ENCODE data around the gene TSPAN9.

Gene TSPAN9

DNA sequence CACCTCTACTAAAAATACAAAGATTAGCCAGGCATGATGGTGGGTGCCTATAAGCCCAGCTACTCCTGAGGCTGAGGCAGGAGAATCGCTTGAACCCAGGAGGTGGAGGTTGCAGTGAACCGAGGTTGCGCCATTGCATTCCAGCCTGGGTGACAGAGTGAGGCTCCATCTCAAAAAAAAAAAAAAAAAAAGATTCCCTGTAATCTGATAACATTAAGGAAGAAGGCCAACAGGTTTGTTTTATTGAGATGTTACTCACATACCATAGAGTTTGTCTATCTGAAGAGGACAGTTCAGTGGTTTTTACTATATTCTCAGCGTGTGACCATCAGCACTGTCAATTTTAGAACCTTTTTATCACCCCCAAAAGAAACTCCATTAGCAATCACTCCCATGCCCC, 37.5 kb downstream of the TSPAN9 start:
- DNase-seq (ENCODE audit: low spot score) = no peak
- TF ChIP-seq, protein P1, sequence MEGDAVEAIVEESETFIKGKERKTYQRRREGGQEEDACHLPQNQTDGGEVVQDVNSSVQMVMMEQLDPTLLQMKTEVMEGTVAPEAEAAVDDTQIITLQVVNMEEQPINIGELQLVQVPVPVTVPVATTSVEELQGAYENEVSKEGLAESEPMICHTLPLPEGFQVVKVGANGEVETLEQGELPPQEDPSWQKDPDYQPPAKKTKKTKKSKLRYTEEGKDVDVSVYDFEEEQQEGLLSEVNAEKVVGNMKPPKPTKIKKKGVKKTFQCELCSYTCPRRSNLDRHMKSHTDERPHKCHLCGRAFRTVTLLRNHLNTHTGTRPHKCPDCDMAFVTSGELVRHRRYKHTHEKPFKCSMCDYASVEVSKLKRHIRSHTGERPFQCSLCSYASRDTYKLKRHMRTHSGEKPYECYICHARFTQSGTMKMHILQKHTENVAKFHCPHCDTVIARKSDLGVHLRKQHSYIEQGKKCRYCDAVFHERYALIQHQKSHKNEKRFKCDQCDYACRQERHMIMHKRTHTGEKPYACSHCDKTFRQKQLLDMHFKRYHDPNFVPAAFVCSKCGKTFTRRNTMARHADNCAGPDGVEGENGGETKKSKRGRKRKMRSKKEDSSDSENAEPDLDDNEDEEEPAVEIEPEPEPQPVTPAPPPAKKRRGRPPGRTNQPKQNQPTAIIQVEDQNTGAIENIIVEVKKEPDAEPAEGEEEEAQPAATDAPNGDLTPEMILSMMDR (IDR thresholded peaks at IDR 0.05; ENCODE audit: extremely low read depth, missing control alignments) = no peak

- no peak for DNase-seq (ENCODE audit: low spot score)
- TF ChIP-seq, protein P1 (IDR thresholded peaks at IDR 0.05; ENCODE audit: extremely low read depth, missing control alignments) = no peak
These were observed 37.9 kb downstream of the TSPAN9 start for GRCh38 chr12:3115078-3115477.

DNA sequence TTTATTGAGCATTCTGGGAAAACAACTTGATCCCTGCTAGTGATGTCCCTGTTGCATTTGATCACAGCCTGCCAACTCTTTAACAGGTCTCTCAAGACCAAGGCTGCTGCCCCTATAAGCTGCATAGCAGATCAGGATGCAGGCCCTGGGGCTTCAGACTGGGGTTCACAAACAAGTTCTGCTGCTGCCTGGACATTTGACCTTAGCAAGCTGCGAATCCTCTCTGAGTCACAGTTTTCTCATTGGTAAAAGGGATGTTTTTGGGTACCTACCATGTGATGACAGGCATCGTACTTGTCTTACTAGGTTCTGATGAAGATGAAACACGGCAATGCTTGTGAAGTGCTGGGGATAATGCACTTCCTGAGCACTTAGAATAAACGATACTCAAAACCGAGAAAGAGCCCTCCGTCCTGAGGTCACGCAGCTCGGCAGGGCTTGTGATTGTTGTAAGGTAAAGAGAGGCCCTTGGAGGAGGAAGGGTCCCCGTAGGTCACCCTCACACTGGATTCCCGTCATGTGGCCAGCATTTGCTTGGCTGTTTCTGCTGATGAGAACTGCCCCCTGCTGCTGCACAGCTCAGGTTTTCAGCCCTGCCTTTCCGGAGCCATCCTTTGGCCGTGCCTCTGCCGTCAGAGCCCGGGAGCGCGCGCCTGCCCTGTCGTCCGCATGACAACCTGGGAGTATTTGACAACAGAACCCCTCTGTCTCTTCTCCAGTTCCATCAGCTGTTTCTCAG, 39.1 kb downstream of the TSPAN9 start:
- TF ChIP-seq, protein P1 (IDR thresholded peaks at IDR 0.05; ENCODE audit: extremely low read depth, missing control alignments) = no peak
- no peak for DNase-seq (ENCODE audit: low spot score)

DNA sequence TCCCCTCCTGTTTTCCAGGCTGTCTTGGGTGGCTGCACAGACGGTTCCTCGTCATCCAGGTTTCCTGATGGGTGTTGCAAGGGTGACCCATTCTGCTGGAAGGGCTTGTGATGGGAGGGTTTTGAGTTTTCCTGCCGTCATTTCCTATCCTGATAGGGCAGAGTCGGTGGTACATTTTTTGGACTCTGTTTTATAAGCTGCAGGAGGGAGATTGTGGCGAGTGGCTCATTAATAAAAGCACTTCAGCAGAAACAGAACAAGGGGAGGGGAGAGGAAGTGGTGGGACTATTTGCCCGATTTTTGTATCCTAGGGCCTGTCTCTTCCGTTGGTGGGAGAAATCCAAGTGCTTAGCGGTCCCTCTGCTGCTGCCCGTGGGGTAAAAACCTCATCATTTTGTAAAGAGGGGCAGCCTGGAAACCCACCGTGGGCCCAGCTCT, 40.0 kb downstream of the TSPAN9 start:
- TF ChIP-seq, protein P1 (IDR thresholded peaks at IDR 0.05; ENCODE audit: extremely low read depth, missing control alignments) = no peak
- no peak for DNase-seq (ENCODE audit: low spot score)

- DNase-seq (ENCODE audit: low spot score) = no peak
- TF ChIP-seq, protein P1 (IDR thresholded peaks at IDR 0.05; ENCODE audit: extremely low read depth, missing control alignments) = no peak
These were observed 40.4 kb downstream of the TSPAN9 start for GRCh38 chr12:3117591-3118015.

GRCh38 chr12:3119192-3119755, 42.1 kb downstream of the TSPAN9 start:
- TF ChIP-seq, protein P1 (IDR thresholded peaks at IDR 0.05; ENCODE audit: extremely low read depth, missing control alignments) = no peak
- DNase-seq (ENCODE audit: low spot score) = no peak

DNA sequence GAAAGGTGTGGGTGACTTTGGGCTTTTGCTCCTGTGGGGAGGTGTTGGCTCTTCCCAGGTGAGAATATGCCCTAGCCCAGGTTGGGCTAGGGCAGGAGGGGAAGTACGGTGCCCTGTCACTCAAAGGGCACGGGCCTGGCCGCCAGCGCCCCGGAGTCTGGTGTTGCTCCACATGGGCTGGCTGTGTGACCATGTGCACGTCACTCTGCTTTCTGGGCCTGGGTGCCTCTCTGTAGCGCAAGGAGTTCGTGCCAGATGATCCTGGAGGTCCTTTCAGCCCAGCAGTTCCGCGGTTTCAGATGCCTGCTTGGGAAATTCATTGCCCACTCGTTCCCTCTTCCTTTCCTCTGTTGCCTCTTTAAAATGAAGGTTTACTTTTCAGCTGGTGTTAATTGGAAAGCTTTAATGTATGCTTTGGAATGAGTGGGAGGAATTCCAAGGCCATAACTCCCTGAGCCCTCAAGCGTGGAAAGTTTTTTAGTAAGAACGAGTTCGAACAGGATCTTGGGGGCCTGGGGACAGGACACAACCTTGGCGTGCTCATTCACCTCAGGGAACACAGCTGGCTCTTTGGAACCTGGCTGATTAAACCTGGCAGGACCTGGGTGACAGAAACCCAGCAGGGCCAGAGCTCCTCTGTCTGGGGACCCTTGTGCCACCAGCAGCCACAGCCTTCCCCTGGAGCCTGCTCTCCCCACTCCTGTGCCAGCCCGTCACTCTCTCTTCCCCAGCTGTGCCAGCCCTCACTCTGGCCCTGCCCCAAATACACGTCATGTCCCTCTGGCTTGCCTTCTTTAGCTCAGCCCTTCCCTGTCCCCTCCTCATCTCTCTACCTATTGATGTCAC, 42.8 kb downstream of the TSPAN9 start:
- TF ChIP-seq, protein P1 (IDR thresholded peaks at IDR 0.05; ENCODE audit: extremely low read depth, missing control alignments) = no peak
- no peak for DNase-seq (ENCODE audit: low spot score)

Data from GM20000 (cell line).